ENCODE results near the gene RHCG. TPM values are rescaled to one million over a fixed set of nuclear protein-coding genes. Genes with fewer than 3 reads are reported as not detected.

The RHCG gene
- total and polyA plus RNA-seq, 2 of the 13 experiments (the other 11 are each of a cell fraction or from before 2014, with no cell fraction given), result not detected

GRCh38 chr15:89486726-89487050, 9.7 kb downstream of the RHCG start:
- Histone ChIP-seq H3K79me2 (ENCODE audit: insufficient read depth, low read length) (no peaks in the 10 kb centered on the region), H3K4me1 (ENCODE audit: insufficient read depth, low read length) (no peaks in the 10 kb centered on the region), H3K27me3 (ENCODE audit: control insufficient read depth in 1 of 2, insufficient read depth in 2 of 2, low read length in 2 of 2) (peaks cover 3 to 22% of the 10 kb centered on the region in 2 experiments; a peak in 3 of 5 replicates), H4K20me1 (ENCODE audit: insufficient read depth, low read length) (no peaks in the 10 kb centered on the region), H3K9ac (ENCODE audit: insufficient read depth, low read depth, low read length) (no peak overlapping the region), H2AFZ (ENCODE audit: low read length) (no peak overlapping the region), H3K27ac (ENCODE audit: extremely low read length, insufficient read depth, low read length) (no peak overlapping the region), H3K36me3 (replicated peaks in 1 of 2; ENCODE audit: control insufficient read depth in 1 of 2, insufficient read depth in 2 of 2, low read length in 2 of 2) (no peaks in the 10 kb centered on the region), H3K4me2 (ENCODE audit: low read depth, low read length) (no peak overlapping the region), H3K9me3 (ENCODE audit: low read length) (no peaks in the 10 kb centered on the region), H3K4me3 (replicated peaks in 1 of 3; ENCODE audit: insufficient read depth in 1 of 3, low read depth in 2 of 3, low read length in 3 of 3) (no peak overlapping the region)
- FAIRE-seq, result no peak
- no TSS peak for BruUV-seq (replicated peaks)
- 70% methylated on average over 2 of the region's 24 CpGs for WGBS (ENCODE audit: low lambda C conversion rate)
- TF ChIP-seq, protein P1, sequence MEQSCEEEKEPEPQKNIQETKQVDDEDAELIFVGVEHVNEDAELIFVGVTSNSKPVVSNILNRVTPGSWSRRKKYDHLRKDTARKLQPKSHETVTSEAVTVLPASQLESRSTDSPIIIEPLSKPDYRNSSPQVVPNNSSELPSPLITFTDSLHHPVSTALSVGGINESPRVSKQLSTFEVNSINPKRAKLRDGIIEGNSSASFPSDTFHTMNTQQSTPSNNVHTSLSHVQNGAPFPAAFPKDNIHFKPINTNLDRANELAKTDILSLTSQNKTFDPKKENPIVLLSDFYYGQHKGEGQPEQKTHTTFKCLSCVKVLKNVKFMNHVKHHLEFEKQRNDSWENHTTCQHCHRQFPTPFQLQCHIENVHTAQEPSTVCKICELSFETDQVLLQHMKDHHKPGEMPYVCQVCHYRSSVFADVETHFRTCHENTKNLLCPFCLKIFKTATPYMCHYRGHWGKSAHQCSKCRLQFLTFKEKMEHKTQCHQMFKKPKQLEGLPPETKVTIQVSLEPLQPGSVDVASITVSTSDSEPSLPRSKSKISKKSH (CRISPR knock-in tag; IDR thresholded peaks at IDR 0.05; ENCODE audit: borderline replicate concordance), result no peak
- TF ChIP-seq ZNF670 (CRISPR knock-in tag; IDR thresholded peaks at IDR 0.05; ENCODE audit: borderline replicate concordance), result no peak
- TF ChIP-seq ZFP82 (CRISPR knock-in tag; IDR thresholded peaks at IDR 0.05; ENCODE audit: borderline replicate concordance), result no peak
- TF ChIP-seq ZNF598 (CRISPR knock-in tag; IDR thresholded peaks at IDR 0.05; ENCODE audit: borderline replicate concordance), result no peak
- ATAC-seq, result no peak
- in situ Hi-C loops (cut with HindIII; ENCODE audit: extremely low pct_ligation_motif_present, low pct_unique_long_range_greater_than_20kb) (no loop called here), intact Hi-C loops (cut with micrococcal nuclease; ENCODE audit: unreplicated experiment) (no loop called here)
- CTCF ChIA-PET (ENCODE audit: low intra/inter-chr PET ratio, low total read pairs), result no interaction called here
- POLR2A ChIA-PET, result no interaction called here
- no peak for DNase-seq (ENCODE audit: low spot score)

GRCh38 chr15:89483079-89483478, 13.3 kb downstream of the RHCG start:
- no TSS peak for BruUV-seq (replicated peaks)
- FAIRE-seq (no peak), ATAC-seq (no peak), DNase-seq (ENCODE audit: low spot score) (no peak)
- 1% methylated on average over 6 of the region's 6 CpGs for WGBS (ENCODE audit: low lambda C conversion rate)
- ChIA-PET POLR2A (no interaction called here), CTCF (ENCODE audit: low intra/inter-chr PET ratio, low total read pairs) (no interaction called here)
- intact Hi-C loops (cut with micrococcal nuclease; ENCODE audit: unreplicated experiment), result no loop called here
- Histone ChIP-seq H2AFZ (ENCODE audit: low read length) (no peak overlapping the region), H3K27ac (ENCODE audit: extremely low read length, insufficient read depth, low read length) (no peak overlapping the region), H3K4me3 (replicated peaks in 1 of 3; ENCODE audit: insufficient read depth in 1 of 3, low read depth in 2 of 3, low read length in 3 of 3) (no peak overlapping the region), H3K9me3 (ENCODE audit: low read length) (no peaks in the 10 kb centered on the region), H3K27me3 (ENCODE audit: control insufficient read depth in 1 of 2, insufficient read depth in 2 of 2, low read length in 2 of 2) (peaks cover 1 to 37% of the 10 kb centered on the region in 2 experiments; a peak in 3 of 5 replicates), H3K4me1 (ENCODE audit: insufficient read depth, low read length) (no peaks in the 10 kb centered on the region), H4K20me1 (ENCODE audit: insufficient read depth, low read length) (no peaks in the 10 kb centered on the region), H3K4me2 (ENCODE audit: low read depth, low read length) (no peak overlapping the region), H3K79me2 (ENCODE audit: insufficient read depth, low read length) (no peaks in the 10 kb centered on the region), H3K36me3 (replicated peaks in 1 of 2; ENCODE audit: control insufficient read depth in 1 of 2, insufficient read depth in 2 of 2, low read length in 2 of 2) (no peaks in the 10 kb centered on the region), H3K9ac (ENCODE audit: insufficient read depth, low read depth, low read length) (no peak overlapping the region)
- in situ Hi-C loops (cut with HindIII; ENCODE audit: extremely low pct_ligation_motif_present, low pct_unique_long_range_greater_than_20kb), result no loop called here
- TF ChIP-seq, protein P2, sequence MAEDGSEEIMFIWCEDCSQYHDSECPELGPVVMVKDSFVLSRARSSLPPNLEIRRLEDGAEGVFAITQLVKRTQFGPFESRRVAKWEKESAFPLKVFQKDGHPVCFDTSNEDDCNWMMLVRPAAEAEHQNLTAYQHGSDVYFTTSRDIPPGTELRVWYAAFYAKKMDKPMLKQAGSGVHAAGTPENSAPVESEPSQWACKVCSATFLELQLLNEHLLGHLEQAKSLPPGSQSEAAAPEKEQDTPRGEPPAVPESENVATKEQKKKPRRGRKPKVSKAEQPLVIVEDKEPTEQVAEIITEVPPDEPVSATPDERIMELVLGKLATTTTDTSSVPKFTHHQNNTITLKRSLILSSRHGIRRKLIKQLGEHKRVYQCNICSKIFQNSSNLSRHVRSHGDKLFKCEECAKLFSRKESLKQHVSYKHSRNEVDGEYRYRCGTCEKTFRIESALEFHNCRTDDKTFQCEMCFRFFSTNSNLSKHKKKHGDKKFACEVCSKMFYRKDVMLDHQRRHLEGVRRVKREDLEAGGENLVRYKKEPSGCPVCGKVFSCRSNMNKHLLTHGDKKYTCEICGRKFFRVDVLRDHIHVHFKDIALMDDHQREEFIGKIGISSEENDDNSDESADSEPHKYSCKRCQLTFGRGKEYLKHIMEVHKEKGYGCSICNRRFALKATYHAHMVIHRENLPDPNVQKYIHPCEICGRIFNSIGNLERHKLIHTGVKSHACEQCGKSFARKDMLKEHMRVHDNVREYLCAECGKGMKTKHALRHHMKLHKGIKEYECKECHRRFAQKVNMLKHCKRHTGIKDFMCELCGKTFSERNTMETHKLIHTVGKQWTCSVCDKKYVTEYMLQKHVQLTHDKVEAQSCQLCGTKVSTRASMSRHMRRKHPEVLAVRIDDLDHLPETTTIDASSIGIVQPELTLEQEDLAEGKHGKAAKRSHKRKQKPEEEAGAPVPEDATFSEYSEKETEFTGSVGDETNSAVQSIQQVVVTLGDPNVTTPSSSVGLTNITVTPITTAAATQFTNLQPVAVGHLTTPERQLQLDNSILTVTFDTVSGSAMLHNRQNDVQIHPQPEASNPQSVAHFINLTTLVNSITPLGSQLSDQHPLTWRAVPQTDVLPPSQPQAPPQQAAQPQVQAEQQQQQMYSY (CRISPR knock-in tag; IDR thresholded peaks at IDR 0.05), result peak; percentile 66
- no peak for TF ChIP-seq ZNF777 (CRISPR knock-in tag; IDR thresholded peaks at IDR 0.05)
